Measurements from ENCODE around the gene NTRK3. TPM values are rescaled to one million over a fixed set of nuclear protein-coding genes. Genes with fewer than 3 reads are reported as not detected.

NTRK3 gene
- total and polyA plus RNA-seq, 10 donors = 0.33 to 6.6 (median 2.1) TPM

DNA sequence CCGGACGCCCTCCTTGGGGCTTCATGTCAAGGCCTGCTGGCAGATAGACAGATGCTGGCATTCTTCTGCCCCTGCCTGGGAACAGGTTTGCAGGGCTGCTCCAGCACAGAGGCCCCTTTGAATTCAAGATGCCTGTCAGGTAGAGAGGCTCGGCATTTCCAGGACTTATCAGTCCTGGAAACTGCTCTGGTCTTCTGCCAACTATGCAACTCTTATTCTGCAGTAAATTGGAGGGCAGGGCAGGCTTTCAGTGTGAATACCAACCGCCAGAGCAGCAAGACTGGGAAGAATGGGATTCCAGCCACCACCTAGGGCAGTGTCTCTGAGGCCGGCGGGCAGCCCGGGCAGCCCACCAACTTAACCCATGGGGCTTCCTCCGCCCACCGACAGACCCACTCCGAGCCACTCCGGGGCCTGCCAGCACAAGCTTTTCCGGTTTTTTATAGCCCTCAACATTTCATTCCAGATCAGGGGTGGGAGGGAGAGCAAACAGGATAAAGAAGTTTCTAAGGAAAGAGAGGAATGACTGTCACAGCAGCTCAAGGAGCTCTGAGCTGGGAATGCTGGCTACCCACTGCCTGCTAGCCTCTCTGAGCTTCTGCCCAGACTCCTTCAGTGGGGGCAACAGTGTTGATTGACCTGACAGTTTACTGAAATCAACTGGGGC, 140.9 kb downstream of the NTRK3 start:
- intact Hi-C loops (cut with DNase I; ENCODE audit: low total_unique reads) = no loop called here
- TF ChIP-seq POLR2AphosphoS5 (IDR thresholded peaks at IDR 0.05) (no peak), CTCF (IDR thresholded peaks at IDR 0.05 in 8 of 11, conservative IDR thresholded peaks at IDR 0.05 in 3 of 11) (no peak), POLR2A (IDR thresholded peaks at IDR 0.05) (no peak)
- Histone ChIP-seq H3K4me1 (no peaks in the 10 kb centered on the region), H3K9me3 (no peaks in the 10 kb centered on the region), H3K27me3 (replicated peaks in 1 of 7) (peaks cover 0 to 26% (median 0%) of the 10 kb centered on the region in 7 donors), H3K27ac (no peak overlapping the region), H3K4me3 (no peak overlapping the region), H3K36me3 (no peaks in the 10 kb centered on the region)
- DNase-seq = no peak
- WGBS, 5 donors = 71 to 84% (median 73%) methylated on average over 11 to 12 of the region's 12 CpGs

- DNase-seq = no peak
- intact Hi-C loops (cut with DNase I; ENCODE audit: low total_unique reads) = no loop called here
- 38 to 62% (median 50%) methylated on average over 1 of the region's 1 CpG for WGBS, 5 donors
- Histone ChIP-seq H3K36me3 (no peaks in the 10 kb centered on the region), H3K4me3 (no peak overlapping the region), H3K9me3 (no peaks in the 10 kb centered on the region), H3K27me3 (replicated peaks in 1 of 7) (peaks cover 0 to 26% (median 0%) of the 10 kb centered on the region in 7 donors), H3K27ac (no peak overlapping the region), H3K4me1 (no peaks in the 10 kb centered on the region)
- no peak for TF ChIP-seq POLR2A (IDR thresholded peaks at IDR 0.05)
- no peak for TF ChIP-seq POLR2AphosphoS5 (IDR thresholded peaks at IDR 0.05)
- TF ChIP-seq CTCF (IDR thresholded peaks at IDR 0.05 in 8 of 11, conservative IDR thresholded peaks at IDR 0.05 in 3 of 11) = no peak
These were observed 142.8 kb downstream of the NTRK3 start for GRCh38 chr15:88113613-88114308.

- intact Hi-C loops (cut with DNase I; ENCODE audit: low total_unique reads) = no loop called here
- no peaks in the 10 kb centered on the region for H3K36me3 ChIP-seq
- no peak overlapping the region for H3K27ac ChIP-seq
- no peak for DNase-seq
- no peak overlapping the region for H3K4me3 ChIP-seq
- WGBS, 5 donors = 77 to 88% (median 86%) methylated on average over 7 to 12 of the region's 12 CpGs
- H3K9me3 ChIP-seq = no peaks in the 10 kb centered on the region
- no peaks in the 10 kb centered on the region for H3K4me1 ChIP-seq
- peaks cover 0 to 8% (median 0%) of the 10 kb centered on the region in 7 donors for H3K27me3 ChIP-seq (replicated peaks in 1 of 7)
- TF ChIP-seq POLR2AphosphoS5 (IDR thresholded peaks at IDR 0.05) = no peak
- TF ChIP-seq CTCF (IDR thresholded peaks at IDR 0.05 in 8 of 11, conservative IDR thresholded peaks at IDR 0.05 in 3 of 11) = no peak
These were observed 147.5 kb downstream of the NTRK3 start for GRCh38 chr15:88108991-88109390.

DNA sequence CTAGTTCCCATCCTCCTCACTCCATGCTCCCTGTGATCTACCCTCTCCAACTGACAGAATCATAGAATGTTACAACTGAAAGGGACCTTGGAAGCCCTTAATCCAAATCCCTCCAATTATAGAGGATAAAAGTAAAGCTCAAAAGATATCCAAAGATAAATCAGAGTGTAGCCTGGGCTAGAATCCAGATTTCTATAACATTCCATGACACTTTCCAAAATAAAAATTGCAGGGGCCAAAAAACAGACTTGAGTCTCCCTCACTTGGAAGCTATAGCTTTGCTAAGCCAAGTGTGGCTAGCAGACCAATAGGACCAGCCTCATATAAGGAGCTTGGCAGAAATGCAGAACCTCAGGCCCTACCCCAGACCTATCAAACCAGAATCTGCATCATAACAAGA, 148.1 kb downstream of the NTRK3 start:
- TF ChIP-seq CTCF (IDR thresholded peaks at IDR 0.05 in 8 of 11, conservative IDR thresholded peaks at IDR 0.05 in 3 of 11) (no peak), POLR2A (IDR thresholded peaks at IDR 0.05) (no peak), POLR2AphosphoS5 (IDR thresholded peaks at IDR 0.05) (no peak)
- no peak overlapping the region for H3K27ac ChIP-seq
- H3K27me3 ChIP-seq (replicated peaks in 1 of 7) = peaks cover 0 to 8% (median 0%) of the 10 kb centered on the region in 7 donors
- no peak for DNase-seq
- intact Hi-C loops (cut with DNase I; ENCODE audit: low total_unique reads) = no loop called here
- H3K4me3 ChIP-seq = no peak overlapping the region
- no peaks in the 10 kb centered on the region for H3K4me1 ChIP-seq
- no peaks in the 10 kb centered on the region for H3K36me3 ChIP-seq
- no peaks in the 10 kb centered on the region for H3K9me3 ChIP-seq
